Ovary (tissue), 9 donors: ENCODE results near the gene INO80. TPM values are rescaled to one million over a fixed set of nuclear protein-coding genes. Genes with fewer than 3 reads are reported as not detected.

Experiments
- DNase-seq, 5 donors: peaks; one replicate each; pipeline ENCODE4 v3.0.0-alpha.2; 2019 to 2020
- H3K27ac ChIP-seq, 2 donors: fragments of 200-600 bp; one replicate each; pipeline versions ENCODE4 v1.5.1 to v1.8.0; 2019 to 2022
- H3K27me3 ChIP-seq: fragments of 200-600 bp; one replicate; pipeline ENCODE4 v1.8.0; 2022
- H3K36me3 ChIP-seq: fragments of 200-600 bp; sonication (generic); one replicate; pipeline ENCODE4 v1.5.1; 2019
- H3K4me1 ChIP-seq: one replicate; pipeline ENCODE4 v1.8.1; 2013; ENCODE audit warnings: mild to moderate bottlenecking, moderate library complexity; ENCODE audit not compliant: insufficient read depth
- H3K4me3 ChIP-seq: fragments of 200-600 bp; sonication (generic); one replicate; pipeline ENCODE4 v1.5.1; 2017
- H3K9me3 ChIP-seq, 2 donors: fragments of 200-600 bp in 1 of 2; sonication (generic) in 1 of 2; one replicate each; pipeline versions ENCODE4 v1.5.1 to v1.8.1; 2013 to 2019; ENCODE audit warnings: mild to moderate bottlenecking in 1 of 2, moderate library complexity in 1 of 2
- CTCF ChIP-seq, 3 donors: fragments of 450-650 bp in 2 of 3; fragments of 200-600 bp in 1 of 3; IDR thresholded peaks; one replicate each; pipeline versions ENCODE4 v1.5.1 to v1.8.0; 2016 to 2022; ENCODE audit warnings: antibody characterized with exemption in 3 of 3, mild to moderate bottlenecking in 1 of 3
- EP300 ChIP-seq: sonication (generic); formaldehyde crosslinking; IDR thresholded peaks from one replicate; pipeline ENCODE4 v1.6.1; 2017; ENCODE audit warnings: antibody characterized with exemption
- POLR2A ChIP-seq: fragments of 450-650 bp; IDR thresholded peaks from one replicate; pipeline ENCODE4 v1.6.1; 2017; ENCODE audit warnings: antibody characterized with exemption, mild to moderate bottlenecking, moderate library complexity
- WGBS, 3 donors: extraction: QIAGEN DNeasy Blood & Tissue Kit in 1 of 3; methylation state at CpG; one replicate each; pipeline versions ENCODE4 v1.1.5 to v1.1.7; 2013 to 2017; 5-methylcytosine and 5-hydroxymethylcytosine counted together
- intact Hi-C, 4 donors: fragments of 100-400 bp; cut with DNase I; formaldehyde crosslinking; loops; one replicate each; pipeline versions ENCODE4 v1.11.0 to v1.15.1; 2022 to 2023
- polyA plus RNA-seq, 2 donors: library from polyadenylated mRNA; stranded (reverse); fragments of 200-250 nt in 1 of 2; fragments of 350-450 nt in 1 of 2; fragmentation: Illumina TruSeq in 1 of 2; extraction: RNeasy Lipid Tissue Mini Kit (QIAGEN cat#74804) in 1 of 2; gene quantifications; one replicate each; pipeline ENCODE4 v1.2.3, GENCODE V29; 2013 to 2014
- total RNA-seq, 7 donors: library from RNA; depleted of rRNA in 2 of 7; stranded (reverse); fragments of >200 nt in 2 of 7; fragmentation: NEBNext Ultra II Directional in 3 of 7; extraction: Animal tissue kit (Norgen Biotek cat#: 25700) in 3 of 7; gene quantifications; one replicate each; pipeline versions ENCODE4 v1.1.0 to v1.2.4, GENCODE V29; 2016 to 2023
- donor health status: DM: no; HTN: no; CAD: no; lungs with moderate emphysema.
- donor health status: DM: no; HTN: no; CAD: no.
- donor health status: Bipolar disorder and iron deficiency.
- donor health status: DM: yes; HTN: yes; CAD: no.
- donor health status: DM: no; HTN: no; CAD: no.
- donor health status: DM: yes; HTN: yes; CAD: no.

INO80 gene
- total and polyA plus RNA-seq, 9 donors: 12.0 to 36.0 (median 17.3) TPM

DNA sequence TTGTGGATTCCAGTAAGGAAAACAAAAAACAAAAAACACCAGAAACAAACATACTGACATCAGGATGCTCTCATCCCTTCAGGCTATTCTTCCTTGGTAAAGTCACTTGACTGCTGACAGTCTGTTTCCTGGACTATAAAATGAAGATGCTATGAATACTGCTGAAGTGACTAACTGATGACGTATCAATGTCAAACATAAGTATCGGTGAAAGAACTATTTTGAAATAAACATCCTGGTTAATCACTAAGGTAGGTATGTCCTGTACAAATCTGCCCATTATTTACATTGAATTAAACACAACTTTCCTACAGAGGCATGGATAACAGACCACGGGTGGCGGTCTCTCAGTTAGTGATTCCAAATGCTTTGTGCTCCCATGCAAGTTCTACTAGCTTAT lies 116.9 kb downstream of the INO80 start:
- intact Hi-C loops: no loop called here
- Histone ChIP-seq H3K36me3 (no peaks in the 10 kb centered on the region), H3K27ac (no peak overlapping the region), H3K4me3 (no peak overlapping the region), H3K9me3 (no peaks in the 10 kb centered on the region), H3K4me1 (no peaks in the 10 kb centered on the region), H3K27me3 (no peaks in the 10 kb centered on the region)
- TF ChIP-seq CTCF (IDR thresholded peaks at IDR 0.05): no peak
- WGBS, 3 donors: 95 to 98% (median 95%) methylated on average over 4 of the region's 4 CpGs
- no peak for DNase-seq

GRCh38 chr15:40995656-40996055 lies 120.4 kb downstream of the INO80 start:
- Histone ChIP-seq H3K36me3 (no peaks in the 10 kb centered on the region), H3K27ac (no peak overlapping the region), H3K27me3 (no peaks in the 10 kb centered on the region), H3K4me3 (no peak overlapping the region), H3K4me1 (no peaks in the 10 kb centered on the region), H3K9me3 (no peaks in the 10 kb centered on the region)
- intact Hi-C loops: no loop called here
- no peak for DNase-seq
- TF ChIP-seq POLR2A (no peak), EP300 (no peak), CTCF (IDR thresholded peaks at IDR 0.05) (no peak)
- WGBS, 3 donors: 94 to 98% (median 97%) methylated on average over 3 of the region's 3 CpGs

- WGBS, 3 donors: 76 to 83% (median 81%) methylated on average over 5 of the region's 5 CpGs
- Histone ChIP-seq H3K9me3 (no peaks in the 10 kb centered on the region), H3K27ac (no peak overlapping the region), H3K4me3 (no peak overlapping the region), H3K4me1 (no peaks in the 10 kb centered on the region), H3K36me3 (no peaks in the 10 kb centered on the region), H3K27me3 (no peaks in the 10 kb centered on the region)
- DNase-seq: no peak
- TF ChIP-seq POLR2A (no peak), EP300 (no peak), CTCF (IDR thresholded peaks at IDR 0.05) (no peak)
- intact Hi-C loops: no loop called here
These were observed 123.3 kb downstream of the INO80 start for GRCh38 chr15:40992825-40993224.

- Histone ChIP-seq H3K4me1 (no peaks in the 10 kb centered on the region), H3K27ac (no peak overlapping the region), H3K36me3 (no peaks in the 10 kb centered on the region), H3K4me3 (no peak overlapping the region), H3K9me3 (no peaks in the 10 kb centered on the region), H3K27me3 (no peaks in the 10 kb centered on the region)
- DNase-seq: no peak
- WGBS, 3 donors: 29 to 34% (median 33%) methylated on average over 1 of the region's 1 CpG
- TF ChIP-seq EP300: no peak
- TF ChIP-seq CTCF (IDR thresholded peaks at IDR 0.05): no peak
- no peak for TF ChIP-seq POLR2A
- intact Hi-C loops: no loop called here
These were observed 123.8 kb downstream of the INO80 start for GRCh38 chr15:40992241-40992741.
